IPS DF 4.7 (cell line): Measurements from ENCODE around the gene OR12D1.

ENCODE experiments used
- DNase-seq: peaks from one replicate; pipeline ENCODE4 v3.0.0-alpha.2; 2013; ENCODE audit warnings: low spot score; ENCODE audit errors: extremely low read depth

OR12D1 gene

DNA sequence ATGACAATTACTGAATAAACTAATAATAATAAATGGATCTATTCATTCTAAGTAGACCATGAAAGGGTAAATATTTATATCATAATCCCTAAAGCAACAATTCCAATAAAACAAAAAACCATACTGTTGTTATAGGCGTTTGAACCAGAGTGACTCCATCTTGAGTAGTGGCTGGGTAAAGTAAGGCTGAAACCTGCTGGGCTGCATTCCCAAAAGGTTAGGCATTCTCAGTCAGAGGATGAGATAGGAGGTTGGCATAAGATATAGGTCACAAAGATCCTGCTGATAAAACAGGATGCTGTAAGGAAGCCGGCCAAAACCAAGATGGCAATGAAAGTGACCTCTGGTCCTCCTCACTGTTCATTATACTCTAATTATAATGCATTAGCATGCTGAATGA, 50.6 kb downstream of the OR12D1 start:
- no peak for DNase-seq

DNA sequence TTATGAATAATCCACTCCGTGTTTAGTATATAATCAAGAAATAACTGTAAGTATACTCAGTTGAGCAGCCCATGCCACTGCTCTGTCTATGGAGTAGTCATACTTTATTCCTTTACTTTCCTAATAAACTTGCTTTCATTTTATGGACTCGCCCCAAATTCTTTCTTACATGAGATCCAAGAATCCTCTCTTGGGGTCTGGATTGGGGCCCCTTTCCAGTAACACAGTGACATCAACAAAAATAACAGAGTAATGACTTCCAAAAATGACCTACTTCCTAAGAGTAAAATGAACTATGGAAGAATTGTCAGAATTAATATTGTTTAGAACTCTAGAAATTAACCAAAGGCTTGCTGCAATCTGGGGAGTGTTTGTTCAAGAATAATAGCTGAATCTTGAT, 51.1 kb downstream of the OR12D1 start:
- DNase-seq: no peak

DNA sequence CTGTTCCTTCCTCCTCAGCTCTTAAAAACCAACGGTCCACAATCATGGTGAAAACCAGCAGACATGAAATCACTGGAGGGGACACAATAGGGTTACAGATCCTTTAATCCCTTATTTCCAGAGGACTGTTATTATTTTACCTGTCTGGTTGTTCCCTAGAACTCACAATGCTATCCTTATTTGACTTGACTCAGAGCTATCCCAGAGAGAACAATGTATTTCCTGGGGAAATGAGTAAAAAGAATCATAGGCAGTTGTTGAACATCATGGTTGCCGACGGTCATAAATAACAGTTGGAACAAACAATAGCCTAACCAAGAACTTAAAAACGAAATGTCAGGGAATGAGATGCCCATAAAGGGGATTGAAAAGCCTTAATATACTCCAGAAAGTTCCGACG, 51.5 kb downstream of the OR12D1 start:
- no peak for DNase-seq
